Measurements from ENCODE around the gene SEC22B.
"Not testable (repeated sequence)": the region's sequence is repeated elsewhere in the genome, so short reads cannot be mapped to it uniquely, and the experiment has no call there.

Gene SEC22B

GRCh38 chr1:120144626-120145025 is 31.7 kb downstream of the SEC22B start:
- not testable (repeated sequence) for DNase-seq

- not testable (repeated sequence) for DNase-seq
Observed at GRCh38 chr1:120144169-120144568, 32.2 kb downstream of the SEC22B start.

- DNase-seq, result not testable (repeated sequence)
Observed at GRCh38 chr1:120143334-120143733, 33.0 kb downstream of the SEC22B start.

DNA sequence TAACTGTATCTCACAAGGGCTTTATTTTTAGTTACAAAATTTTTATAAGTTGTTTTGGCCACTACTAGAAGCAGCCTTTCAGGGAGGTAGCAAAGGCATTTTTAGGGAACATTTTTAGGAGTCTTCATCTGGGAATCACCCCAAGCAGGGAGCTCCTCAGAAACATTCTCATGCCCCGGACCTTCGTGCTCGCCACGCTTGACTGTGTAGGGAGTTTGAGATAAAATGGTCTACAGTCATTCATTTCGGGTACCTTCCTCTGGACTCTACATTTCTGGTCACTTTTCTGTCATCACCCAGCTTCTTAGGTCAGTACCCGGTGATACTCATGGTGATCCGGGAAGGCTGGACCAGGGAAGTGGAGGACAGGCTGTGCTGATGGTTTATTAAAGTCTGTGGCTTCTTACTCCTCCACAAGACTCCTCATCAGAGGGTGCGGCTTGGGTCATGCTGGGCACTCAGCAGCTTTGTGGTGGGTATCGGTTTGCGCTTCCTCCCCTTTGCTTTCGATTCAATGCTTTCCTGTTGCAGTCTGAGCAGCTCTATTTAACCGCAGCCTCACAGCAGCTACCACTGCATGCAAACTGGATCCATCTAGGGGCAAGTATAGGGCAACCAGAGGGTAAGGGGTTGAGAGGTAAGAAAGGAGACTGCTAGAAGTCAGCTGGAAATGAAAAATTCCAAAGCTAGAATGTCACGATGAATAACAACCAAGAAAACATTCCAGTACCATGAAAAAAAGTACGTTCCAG is 33.6 kb downstream of the SEC22B start:
- peak; percentile 65 for DNase-seq

- not testable (repeated sequence) for DNase-seq
Observed at GRCh38 chr1:120141865-120142264, 34.5 kb downstream of the SEC22B start.

DNA sequence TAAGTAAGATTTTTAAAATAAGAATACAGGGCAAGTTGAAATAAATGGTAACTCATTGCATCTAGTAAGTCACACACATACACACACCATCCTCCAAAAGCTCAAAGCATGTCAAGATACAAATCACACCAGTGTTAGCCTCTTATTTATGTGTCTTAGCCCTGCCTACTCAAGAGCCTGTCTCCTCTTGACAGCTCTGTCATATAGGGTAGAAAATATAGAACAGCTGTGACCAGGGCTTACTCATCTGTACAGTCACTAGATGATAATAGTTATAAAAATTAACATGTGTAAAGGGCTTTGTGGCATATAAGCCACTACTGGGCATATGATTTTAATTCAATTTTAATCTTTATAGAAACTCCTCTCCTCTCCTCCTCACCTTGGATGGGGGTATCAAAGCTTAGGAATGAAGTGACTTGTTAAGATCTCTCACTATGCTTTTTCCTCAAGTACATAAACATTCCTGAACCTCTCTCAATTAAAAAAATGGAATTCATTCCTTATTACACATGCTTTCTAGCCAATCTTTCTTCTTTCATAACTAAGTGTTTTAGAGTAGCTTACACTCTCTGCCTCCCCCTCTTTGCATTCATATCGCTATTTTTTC is 35.6 kb downstream of the SEC22B start:
- DNase-seq, result not testable (repeated sequence)

- not testable (repeated sequence) for DNase-seq
Observed at GRCh38 chr1:120136086-120136485, 40.2 kb downstream of the SEC22B start.

DNA sequence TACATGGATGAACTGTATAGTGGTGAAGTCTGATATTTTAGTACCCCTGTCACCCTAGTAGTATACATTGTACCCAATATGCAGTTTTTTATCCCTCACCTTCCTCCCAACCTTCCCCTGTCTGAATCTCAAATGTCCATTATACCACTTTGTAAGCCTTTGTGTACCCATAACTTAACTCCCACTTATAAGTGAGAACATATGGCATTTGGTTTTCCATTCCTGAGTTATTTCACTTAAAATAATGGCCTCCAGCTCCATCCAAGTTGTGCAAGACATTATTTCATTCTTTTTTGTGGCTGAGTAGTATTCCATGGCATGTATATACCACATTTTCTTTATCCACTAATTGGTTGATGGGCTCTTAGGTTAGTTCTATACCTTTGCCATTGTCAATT is 42.4 kb downstream of the SEC22B start:
- not testable (repeated sequence) for DNase-seq

GRCh38 chr1:120133228-120133927 is 42.9 kb downstream of the SEC22B start:
- no peak for DNase-seq

GRCh38 chr1:120132406-120132763 is 43.9 kb downstream of the SEC22B start:
- not testable (repeated sequence) for DNase-seq

GRCh38 chr1:120131611-120132405 is 44.5 kb downstream of the SEC22B start:
- DNase-seq, result not testable (repeated sequence)

GRCh38 chr1:120127921-120128320 is 48.4 kb downstream of the SEC22B start:
- not testable (repeated sequence) for DNase-seq

- not testable (repeated sequence) for DNase-seq
Observed at GRCh38 chr1:120126216-120126615, 50.1 kb downstream of the SEC22B start.

GRCh38 chr1:120124628-120125027 is 51.7 kb downstream of the SEC22B start:
- not testable (repeated sequence) for DNase-seq

DNA sequence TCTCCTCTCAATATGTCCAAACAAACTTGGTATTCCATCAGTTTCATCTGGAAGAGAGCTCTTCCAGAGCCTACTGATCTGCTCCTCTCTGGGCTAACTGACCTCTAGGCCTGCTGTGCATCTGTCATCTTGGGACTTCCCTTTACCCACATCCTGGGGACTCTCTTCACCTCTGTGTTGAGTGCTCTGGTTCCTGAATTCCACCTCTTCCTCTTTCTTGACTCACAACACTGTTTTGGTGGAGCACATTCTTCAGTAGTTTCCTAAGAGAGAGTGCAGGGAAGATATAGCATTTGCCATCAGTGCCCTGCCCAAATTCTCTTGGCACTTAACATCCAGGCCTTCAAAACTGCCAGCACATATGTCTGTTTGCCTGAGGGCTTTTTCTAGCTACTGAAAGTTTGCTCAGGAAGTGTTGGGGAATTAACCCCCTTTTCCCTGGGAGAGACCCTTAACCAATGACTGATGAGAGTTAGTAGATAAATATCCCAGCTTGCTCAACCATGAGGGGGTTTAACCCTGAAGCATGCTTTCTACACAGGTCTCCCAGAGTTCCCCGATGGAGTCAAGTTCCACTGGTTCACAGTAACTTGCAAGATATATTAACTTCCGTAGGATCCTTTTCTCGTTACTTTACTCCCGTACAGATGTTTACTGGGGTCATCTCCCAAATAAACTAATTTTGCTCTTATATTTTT is 52.4 kb downstream of the SEC22B start:
- not testable (repeated sequence) for DNase-seq

- DNase-seq, result not testable (repeated sequence)
Observed at GRCh38 chr1:120122262-120122893, 53.9 kb downstream of the SEC22B start.

GRCh38 chr1:120121830-120122229 is 54.5 kb downstream of the SEC22B start:
- not testable (repeated sequence) for DNase-seq

DNA sequence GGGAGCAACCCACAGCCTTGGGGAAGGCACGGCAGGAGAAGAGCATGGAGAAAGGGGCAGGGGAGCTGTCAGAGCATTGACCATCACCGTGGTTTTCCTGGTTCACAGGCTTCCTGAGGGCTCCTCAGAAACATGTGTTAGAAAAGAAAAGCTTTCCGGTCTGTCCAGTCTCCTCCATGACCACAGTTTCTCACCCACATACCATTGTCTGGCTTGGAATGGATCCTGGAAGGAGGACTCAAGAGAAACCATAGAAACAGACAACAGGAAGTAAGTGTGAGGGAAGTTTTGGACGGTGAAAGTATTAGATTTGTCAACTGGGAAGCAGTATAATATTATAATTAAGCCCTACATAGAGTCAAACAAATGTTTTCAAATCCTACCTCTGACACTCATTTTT is 55.8 kb downstream of the SEC22B start:
- not testable (repeated sequence) for DNase-seq

DNA sequence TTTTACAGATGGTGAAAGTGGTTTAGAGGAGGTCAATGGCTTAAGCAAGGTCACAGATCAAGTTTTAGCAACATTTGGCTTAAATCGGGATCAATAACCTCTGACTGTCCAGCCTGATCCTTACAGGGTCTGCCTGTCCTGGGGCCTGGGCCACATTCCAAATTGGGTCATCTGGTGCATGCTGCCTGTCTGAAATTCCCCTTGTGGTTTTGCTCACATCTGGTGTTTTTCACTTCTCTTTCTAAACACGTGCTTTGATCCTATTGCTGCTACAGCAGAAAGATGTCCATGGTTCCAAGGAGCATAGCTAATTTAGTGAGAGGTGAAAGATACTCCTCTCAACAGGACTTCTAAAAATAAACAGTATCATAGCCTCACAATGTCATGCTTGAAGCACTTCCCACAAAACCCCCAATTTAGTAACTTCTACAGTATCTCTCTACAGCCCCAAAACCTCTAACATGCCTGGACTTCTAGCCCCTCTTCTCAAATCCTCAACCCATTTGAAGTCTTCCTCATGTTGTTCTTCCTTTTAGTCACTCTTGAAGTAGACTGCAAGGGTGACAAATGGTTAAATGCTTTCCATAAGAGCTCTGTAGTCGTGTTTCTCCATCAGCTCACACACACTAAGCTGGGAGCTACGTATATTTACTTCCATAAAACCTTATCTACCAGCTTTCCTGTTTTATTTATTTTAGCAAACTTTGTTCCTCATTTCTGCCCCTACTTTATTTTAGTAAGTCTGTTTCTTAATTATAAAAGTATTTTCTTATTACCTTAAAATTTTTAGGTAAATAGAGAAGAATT is 58.7 kb downstream of the SEC22B start:
- DNase-seq, result not testable (repeated sequence)

GRCh38 chr1:120116094-120116493 is 60.2 kb downstream of the SEC22B start:
- DNase-seq, result not testable (repeated sequence)

DNA sequence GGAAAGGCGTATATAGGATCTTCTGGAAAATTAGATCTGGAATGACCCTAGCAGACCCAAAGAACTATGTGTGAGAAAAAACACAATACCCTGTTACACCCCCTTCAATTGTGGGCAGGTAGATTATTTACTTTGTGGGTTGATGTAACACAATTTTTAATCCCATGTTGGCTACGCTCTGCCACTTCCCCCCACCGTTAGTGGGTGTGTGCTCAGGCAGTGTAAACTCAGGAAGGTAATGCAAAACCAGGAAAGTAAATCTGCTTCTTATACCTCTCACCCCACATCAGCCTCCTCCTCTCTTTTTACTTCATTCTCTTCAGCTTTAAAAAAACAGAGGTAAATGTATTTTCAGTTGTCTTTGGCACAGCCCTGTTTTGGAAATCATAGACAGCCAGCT is 63.2 kb downstream of the SEC22B start:
- not testable (repeated sequence) for DNase-seq
